Measurements from ENCODE around the gene EXOC3.

Gene EXOC3

GRCh38 chr5:456351-457194 lies 13.6 kb downstream of the EXOC3 start:
- intact Hi-C loops (cut with DNase I; ENCODE audit: low total_unique reads) = no loop called here

GRCh38 chr5:457195-457961 lies 14.4 kb downstream of the EXOC3 start:
- intact Hi-C loops (cut with DNase I; ENCODE audit: low total_unique reads) = no loop called here
- DNase-seq = peak; percentile 10 to 54
- peaks cover 73 to 95% (median 75%) of the 10 kb centered on the region in 3 donors for H3K36me3 ChIP-seq

More at GRCh38 chr5:456351-457194, 13.6 kb downstream of the EXOC3 start:
- peaks cover 74 to 95% (median 75%) of the 10 kb centered on the region in 3 donors for H3K36me3 ChIP-seq
- peak; percentile 18 to 60 for DNase-seq
- H3K9me3 ChIP-seq = peaks cover 0 to 10% (median 5%) of the 10 kb centered on the region in 3 donors
- H3K27me3 ChIP-seq = no peaks in the 10 kb centered on the region
- no peaks in the 10 kb centered on the region for H3K4me1 ChIP-seq
- no peak overlapping the region for H3K4me3 ChIP-seq
- no peak for TF ChIP-seq CTCF (IDR thresholded peaks at IDR 0.05)
- no peak overlapping the region for H3K27ac ChIP-seq

GRCh38 chr5:458547-459353 lies 15.8 kb downstream of the EXOC3 start:
- peaks cover 71 to 95% (median 74%) of the 10 kb centered on the region in 3 donors for H3K36me3 ChIP-seq
- H3K9me3 ChIP-seq = no peaks in the 10 kb centered on the region
- no peak for TF ChIP-seq CTCF (IDR thresholded peaks at IDR 0.05)
- H3K27me3 ChIP-seq = no peaks in the 10 kb centered on the region
- DNase-seq = peak; percentile 20 to 65
- intact Hi-C loops (cut with DNase I; ENCODE audit: low total_unique reads) = no loop called here
- no peak overlapping the region for H3K27ac ChIP-seq
- no peak overlapping the region for H3K4me3 ChIP-seq
- no peaks in the 10 kb centered on the region for H3K4me1 ChIP-seq

More at GRCh38 chr5:457195-457961, 14.4 kb downstream of the EXOC3 start:
- no peak overlapping the region for H3K4me3 ChIP-seq
- no peak for TF ChIP-seq CTCF (IDR thresholded peaks at IDR 0.05)
- H3K27ac ChIP-seq = no peak overlapping the region
- H3K4me1 ChIP-seq = no peaks in the 10 kb centered on the region
- no peaks in the 10 kb centered on the region for H3K27me3 ChIP-seq
- H3K9me3 ChIP-seq = peaks cover 0 to 3% (median 0%) of the 10 kb centered on the region in 3 donors

- Histone ChIP-seq H3K4me1 (no peaks in the 10 kb centered on the region), H3K4me3 (no peak overlapping the region), H3K27ac (no peak overlapping the region), H3K9me3 (no peaks in the 10 kb centered on the region), H3K36me3 (peaks cover 66 to 95% (median 76%) of the 10 kb centered on the region in 3 donors), H3K27me3 (no peaks in the 10 kb centered on the region)
- no peak for TF ChIP-seq CTCF (IDR thresholded peaks at IDR 0.05)
- DNase-seq = peak; percentile 8 to 27
- intact Hi-C loops (cut with DNase I; ENCODE audit: low total_unique reads) = no loop called here
These were observed 16.7 kb downstream of the EXOC3 start for GRCh38 chr5:459562-460272.

GRCh38 chr5:460273-460625 lies 17.3 kb downstream of the EXOC3 start:
- Histone ChIP-seq H3K27me3 (no peaks in the 10 kb centered on the region), H3K36me3 (peaks cover 65 to 95% (median 77%) of the 10 kb centered on the region in 3 donors), H3K4me3 (no peak overlapping the region), H3K27ac (no peak overlapping the region), H3K9me3 (no peaks in the 10 kb centered on the region), H3K4me1 (no peaks in the 10 kb centered on the region)
- no peak for TF ChIP-seq CTCF (IDR thresholded peaks at IDR 0.05)
- DNase-seq = peak; percentile 4 to 57
- intact Hi-C loops (cut with DNase I; ENCODE audit: low total_unique reads) = no loop called here
